G401 (cell line): Measurements from ENCODE around the gene NACAD. TPM values are rescaled to one million over a fixed set of nuclear protein-coding genes. Genes with fewer than 3 reads are reported as not detected.

ENCODE experiments used
- DNase-seq: peaks from one replicate; pipeline ENCODE4 v3.0.0-alpha.2; 2015; ENCODE audit warnings: low spot score
- in situ Hi-C: cut with HindIII; loops from 2 replicates; pipeline ENCODE4 v1.10.0; 2016; ENCODE audit warnings: low sequenced_read_pairs, mixed read lengths
- total RNA-seq: library from RNA; depleted of rRNA; stranded (reverse); fragments of >200 nt; shearing (Covaris generic); gene quantifications from 2 replicates; pipeline ENCODE4 v1.2.3, GENCODE V29; 2014

Gene NACAD
- total RNA-seq, 1 experiment from 2014 or later = not detected

DNA sequence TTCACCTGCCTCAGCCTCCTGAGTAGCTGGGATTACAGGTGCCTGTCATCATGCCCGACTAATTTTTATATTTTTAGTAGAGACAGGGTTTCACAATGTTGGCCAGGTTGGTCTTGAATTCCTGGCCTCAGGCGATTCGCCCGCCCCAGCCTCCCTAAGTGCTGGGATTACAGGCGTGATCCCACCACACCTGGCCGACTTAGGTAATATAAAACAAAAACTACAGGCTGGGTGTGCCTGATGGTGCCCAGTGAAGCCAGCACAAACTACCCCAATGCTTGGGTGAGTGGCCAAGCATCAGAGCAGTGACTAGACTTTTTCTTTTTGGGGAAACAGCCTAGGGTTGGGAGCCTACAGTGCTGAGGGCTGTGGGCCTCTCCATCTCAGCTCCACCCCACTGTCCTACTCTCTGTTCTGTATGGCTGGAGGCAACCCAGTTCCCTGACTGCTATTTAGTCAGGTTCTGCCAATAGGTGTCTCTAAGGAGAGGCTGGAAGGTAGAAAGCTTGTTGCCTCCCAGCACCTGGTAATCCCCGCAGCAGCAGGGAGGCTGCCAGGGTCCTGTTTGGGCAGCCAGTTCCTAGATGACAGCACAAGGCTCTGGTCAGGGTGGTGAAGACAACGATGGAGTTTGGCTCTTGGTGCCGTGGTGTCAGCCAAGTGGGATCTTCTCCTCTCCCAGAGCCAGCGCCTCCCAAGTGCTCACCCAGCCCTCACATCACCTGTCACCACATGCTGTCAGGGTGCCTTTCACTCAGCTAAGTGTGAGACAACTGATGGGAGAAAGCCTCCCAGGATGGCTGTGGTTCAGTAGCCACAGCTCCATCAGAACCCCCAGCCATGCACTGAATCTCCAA lies 10.4 kb upstream of the NACAD start:
- in situ Hi-C loops = no loop called here
- no peak for DNase-seq

DNA sequence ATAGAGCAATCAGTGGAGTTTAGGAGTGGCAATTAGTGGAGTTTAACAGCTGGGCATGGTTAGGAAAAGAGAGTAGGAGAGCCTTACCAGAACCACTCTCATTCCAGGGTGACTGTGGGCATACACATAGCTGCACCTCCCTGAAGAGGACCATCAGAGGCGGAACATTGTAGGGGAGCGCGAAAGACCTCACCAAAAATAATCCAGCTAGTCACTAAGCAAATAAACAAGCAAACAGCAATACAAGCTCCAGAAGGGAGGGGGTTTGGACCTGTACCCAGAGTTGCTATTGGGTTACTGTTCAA lies 4.1 kb upstream of the NACAD start:
- in situ Hi-C loops = no loop called here
- no peak for DNase-seq

DNA sequence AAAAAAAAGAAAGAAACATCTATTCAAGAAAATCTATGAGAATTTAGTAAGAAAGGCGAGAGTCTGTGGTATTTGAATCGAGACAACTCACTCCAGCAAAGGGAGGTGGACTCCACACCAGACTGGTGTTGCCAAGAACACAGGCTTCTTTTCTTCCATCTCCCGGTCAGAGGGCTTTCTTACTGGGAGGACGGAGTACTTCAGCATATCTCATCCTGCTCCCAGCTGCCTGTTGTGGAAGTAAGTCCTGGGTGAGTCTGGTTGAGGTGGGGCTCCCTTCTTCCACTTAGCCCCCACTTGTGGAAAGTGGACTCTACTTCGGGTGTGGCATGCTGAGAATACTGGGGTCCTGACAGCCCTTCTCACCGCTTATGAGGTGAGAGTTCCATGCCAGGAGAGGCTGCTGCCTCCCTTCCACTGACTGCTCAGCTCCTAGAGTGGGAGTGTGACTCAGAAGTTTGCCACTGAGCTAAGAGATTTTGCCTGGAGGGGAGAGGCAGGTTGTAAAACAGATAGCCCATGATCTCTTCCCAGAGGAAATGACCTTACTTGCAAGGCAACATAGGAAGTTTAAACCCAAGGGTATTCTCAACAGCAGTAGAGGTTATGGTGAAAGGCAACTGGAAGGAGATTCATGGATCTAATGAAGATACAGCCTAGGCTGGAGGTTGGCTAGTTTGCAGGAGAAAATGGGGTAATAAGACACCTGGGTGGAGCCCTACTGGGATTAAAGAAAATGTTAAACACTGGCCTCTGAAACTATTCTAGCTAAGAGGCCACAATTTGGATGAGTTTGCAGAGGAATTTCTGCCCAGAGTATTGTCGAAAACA lies 3.5 kb upstream of the NACAD start:
- DNase-seq = no peak
- in situ Hi-C loops = no loop called here

DNA sequence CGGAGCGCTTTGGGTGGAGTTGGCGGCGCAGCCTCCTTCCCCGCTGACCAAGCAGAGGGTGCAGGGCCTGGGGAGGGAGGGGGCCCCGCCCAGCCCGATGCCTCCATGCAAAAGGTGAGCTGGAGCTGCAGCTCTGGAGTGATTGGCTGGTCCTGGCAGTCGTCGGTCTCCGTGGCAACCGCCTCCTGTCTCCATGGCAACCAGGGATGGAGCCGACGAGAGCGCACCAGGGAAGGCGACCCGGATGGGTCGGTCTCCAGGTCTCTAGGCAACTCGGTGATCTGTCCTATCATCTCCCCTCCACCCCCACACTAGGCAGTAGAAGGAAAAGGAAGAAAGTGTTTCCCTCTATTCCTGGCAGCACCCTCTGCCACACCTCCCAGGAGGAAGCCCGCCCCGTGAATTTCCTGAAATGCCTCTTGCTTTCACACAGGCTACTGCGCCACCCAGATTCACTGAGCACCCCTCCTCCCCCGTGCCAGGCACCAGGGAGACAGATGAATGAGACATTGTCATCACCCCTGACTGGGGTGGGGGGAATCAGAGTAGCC lies 647 bp upstream of the NACAD start:
- DNase-seq = peak; percentile 99
- in situ Hi-C loops = no loop called here

DNA sequence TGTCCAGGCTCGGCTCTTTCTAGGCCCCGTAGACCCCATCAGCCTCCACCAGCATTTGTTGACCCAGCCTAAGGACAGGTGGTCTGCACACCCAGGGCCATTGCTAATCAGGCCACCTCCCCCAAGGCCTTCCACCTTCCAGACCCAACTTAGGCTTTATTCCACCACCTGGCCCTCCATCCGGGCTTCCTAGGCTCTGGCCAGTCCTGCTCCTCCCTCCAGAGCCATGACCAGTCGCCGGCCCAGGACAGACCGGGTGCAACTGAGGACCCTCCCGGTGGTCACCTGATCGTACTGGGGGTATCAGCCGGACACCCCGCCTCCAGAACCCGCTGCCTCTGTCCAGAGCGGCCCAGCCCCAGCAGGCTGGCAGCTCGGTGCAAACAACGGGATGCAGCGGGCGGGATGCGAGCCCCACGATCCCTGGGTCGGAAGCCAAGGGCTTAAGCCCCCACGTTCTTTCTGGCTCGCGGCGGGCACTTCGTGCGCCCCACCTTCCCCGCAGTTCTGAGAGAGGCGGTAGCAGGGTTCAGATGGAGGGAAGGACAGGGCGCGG lies 545 bp downstream of the NACAD start:
- in situ Hi-C loops = no loop called here
- DNase-seq = peak; percentile 55

DNA sequence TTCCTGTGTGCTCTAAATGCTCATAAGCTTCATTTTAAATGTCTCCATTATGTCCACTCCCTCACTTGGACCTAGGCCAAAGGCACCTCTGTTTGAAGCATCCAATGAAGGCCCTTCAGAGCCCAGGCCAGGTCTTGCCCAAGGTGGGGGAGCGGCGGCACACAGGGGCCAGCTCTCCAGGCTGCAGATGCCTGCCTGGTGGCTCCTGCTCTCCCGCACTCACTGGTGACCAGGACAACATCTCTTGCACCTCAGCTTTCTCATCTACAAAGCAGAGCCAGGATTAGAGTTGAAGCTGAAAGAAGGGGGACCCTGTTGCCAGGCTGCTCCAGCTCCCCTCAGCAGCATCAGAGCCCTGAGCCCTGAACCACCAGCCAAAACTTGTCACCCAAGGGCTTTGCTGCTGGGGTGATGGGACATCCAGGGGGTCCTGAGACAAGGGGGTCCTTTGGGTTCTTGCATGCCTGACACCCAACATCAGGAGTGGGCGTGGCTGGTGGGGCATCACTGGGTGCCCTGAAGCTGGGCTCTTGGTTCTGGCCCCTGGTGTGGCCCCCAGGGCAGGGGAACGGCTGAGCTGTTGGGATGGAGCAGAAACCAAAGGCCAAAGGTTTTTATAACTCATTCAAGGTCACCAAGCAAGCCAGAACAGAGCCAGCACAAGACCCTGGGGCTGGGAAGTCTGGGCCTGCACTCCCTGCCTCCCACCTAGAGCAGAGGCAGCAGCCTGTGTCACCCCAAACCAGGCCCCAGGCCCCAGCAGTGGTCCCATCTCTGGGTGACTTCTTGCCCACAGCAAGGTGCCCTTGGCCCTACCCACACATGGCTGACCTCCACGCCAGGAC lies 1.2 kb downstream of the NACAD start:
- no peak for DNase-seq
- in situ Hi-C loops = no loop called here

DNA sequence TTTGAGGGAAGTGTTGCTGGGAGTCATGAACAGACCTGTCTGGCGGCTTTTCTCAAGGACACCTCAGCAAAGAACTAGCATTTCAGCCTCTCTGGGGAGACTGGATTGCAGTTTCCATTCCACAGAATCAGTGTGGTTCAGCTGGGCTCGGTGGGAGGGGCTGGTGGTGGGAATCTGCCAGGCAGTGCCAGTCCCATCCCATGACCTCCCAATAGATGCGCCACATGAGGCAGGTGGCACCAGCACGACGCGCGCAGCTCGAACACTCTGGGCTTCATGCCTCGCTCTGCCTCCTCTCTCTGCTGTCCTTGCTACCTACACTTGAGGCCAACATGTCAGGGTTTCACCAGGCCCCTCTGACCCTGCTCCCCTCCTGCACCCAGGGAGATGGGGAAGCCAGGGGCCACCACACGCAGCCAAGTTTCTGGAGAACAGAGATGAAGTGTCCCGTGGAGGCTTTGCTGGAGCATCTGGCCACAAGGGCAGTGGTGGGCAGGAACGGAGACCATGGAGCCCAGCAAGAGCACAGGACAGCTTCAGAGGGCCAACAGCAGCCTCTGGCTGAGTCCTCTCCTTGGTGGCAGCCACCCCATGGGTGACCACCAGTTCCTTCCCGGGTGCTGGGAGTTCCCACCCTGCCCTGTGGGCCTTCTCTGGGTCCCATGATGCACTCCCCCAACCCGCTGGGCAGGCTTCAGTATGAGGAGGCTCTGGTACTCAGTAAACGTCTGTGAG lies 2.3 kb downstream of the NACAD start:
- no peak for DNase-seq
- in situ Hi-C loops = no loop called here

DNA sequence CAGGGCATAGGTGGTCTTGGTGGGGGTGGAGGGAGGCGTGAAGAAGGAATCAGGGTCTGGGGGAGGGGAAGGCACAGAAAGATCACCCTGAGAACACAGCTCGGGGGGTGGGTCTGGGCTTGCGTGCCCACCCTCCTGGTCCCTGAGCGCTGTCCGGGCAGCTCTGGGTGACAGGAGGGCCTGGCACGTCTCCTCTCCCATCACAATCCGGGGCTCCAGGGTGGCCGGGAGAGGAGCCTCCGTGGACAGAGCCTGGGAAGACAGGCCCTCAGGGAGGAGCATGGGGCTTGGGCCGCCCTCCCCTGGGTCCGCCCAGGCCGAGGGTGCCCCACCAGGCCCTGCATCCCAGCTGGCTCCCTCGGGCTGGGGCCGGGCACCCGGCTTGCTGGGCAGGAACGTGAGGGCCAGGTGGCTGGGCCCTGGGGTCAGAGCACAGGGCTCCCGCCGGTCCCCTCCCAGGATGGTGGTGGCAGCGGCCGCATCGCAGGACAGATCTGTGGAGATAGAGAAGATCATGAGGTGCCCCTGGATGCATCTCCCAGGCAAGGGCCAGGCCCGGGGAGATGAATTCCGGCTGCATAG lies 3.1 kb downstream of the NACAD start:
- DNase-seq = no peak
- in situ Hi-C loops = no loop called here

DNA sequence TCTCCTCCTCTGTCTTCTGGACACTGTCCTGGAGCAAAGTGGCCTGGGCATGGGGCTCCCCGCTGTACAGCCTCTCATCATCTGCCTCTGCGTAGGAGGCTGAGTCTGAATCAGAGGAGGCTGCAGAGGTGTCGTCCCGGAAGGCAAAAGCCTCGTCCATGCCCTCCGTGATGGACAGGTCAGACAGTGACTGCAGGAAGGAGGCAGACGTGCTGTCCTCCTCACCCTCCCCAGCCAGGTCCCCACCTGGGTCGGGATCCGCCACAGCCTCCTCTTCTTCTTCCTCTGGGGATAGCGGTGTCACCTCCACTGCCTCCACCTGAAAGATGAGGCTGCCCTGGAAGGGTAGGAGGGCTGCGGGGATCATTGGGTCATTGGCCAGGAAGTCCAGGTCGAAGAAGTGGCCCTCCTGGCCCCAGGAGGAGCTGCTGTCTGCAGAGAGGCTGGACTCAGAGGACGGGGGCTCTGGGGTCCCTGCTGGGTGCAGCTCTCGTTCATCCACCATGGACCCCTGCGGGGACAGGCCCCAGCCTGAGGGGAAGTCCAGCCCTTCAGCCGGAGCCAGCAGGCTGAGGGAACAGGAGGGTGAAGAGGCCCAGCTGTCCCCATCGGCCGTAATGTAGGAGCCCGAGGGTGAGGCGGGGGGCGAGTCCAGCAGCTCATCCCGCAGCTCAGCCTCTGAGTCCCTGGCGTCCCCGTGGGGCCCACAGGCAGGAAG lies 3.7 kb downstream of the NACAD start:
- no peak for DNase-seq
- in situ Hi-C loops = no loop called here

DNA sequence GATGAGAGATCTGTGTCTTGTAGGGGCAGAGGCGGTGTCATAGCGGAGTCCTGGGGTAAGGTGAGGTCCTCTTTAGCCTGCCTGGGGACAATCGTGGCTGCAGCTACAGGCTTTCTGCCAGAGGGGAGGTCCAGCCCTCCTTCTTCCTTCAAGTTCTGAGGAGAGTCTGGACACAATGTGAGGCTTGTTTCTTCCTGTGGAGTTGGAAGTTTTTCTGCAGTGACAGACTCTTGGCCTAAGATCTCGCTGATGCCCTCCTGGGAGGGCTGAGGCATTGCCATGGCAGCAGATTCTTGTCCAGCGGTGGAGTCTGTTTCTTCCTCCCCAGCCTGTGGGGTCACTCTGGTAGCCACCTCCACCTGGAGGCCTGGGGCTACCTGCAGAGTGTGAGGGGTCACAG lies 4.4 kb downstream of the NACAD start:
- in situ Hi-C loops = no loop called here

DNA sequence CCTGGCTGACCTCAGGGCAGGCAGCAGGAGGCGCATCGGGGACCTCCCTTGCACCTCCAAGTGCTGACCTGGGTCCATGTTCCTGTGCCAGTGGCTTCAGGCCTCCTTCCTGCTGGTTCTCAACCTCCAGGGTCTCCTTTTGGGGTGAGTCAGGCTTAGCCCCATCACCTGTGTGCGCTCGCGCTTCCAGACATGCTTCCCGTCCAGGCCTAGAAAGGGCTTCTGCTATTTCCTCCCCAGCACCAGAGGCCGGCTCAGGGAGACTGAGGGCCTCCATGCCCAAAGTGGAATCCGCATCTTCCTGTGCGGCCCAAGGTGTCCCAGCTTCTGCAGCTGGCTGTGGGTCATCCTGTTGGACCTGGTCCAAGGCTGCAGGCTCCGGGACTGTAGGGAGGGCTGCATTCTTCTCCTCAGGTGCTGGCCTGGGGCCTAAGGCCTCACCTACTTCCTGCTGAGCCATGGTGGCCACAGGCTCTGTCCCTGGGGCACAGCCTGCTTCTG lies 5.9 kb downstream of the NACAD start:
- no peak for DNase-seq
- in situ Hi-C loops = no loop called here

More for the DNA sequence above, 4.4 kb downstream of the NACAD start:
- DNase-seq = no peak

DNA sequence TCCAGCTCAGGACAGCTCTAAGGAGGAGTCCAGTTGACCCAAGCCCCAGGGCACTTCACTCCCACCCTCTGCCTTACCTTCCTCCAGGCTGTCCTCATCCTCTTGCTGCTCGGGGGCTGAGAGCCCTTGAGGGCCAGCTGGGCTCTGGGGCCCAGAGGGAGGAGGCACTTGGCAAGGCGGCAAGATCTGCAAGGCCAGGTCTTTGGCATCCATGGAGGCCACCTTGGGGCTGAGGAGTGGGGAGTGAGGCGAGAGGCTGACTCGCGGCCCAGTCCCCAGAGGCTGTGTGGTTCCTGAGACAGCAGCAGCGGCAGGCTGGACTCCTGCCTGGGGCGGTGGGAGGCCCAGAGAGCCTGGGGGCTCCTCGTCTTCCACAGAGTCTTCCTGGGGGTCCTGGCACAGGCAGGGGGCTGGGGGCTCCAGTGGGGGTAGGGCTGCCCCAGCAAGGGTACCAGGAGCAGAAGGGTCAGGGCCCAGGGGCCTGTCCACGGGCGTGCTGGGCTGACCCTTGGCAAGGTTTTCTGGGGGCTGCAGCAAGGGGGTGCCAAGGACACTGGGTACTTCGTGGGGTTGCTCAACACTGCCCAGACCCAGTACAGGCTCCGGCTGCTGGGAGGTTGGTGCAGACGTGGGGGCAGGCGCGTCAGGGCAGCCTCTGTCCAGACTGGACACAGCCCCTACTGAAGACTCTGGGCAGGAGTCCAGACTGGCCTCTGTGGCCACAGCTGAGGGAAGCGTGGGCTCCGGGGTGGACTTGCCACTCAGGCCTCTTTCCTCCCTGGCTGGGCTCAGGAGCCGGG lies 6.5 kb downstream of the NACAD start:
- in situ Hi-C loops = no loop called here
- DNase-seq = no peak

DNA sequence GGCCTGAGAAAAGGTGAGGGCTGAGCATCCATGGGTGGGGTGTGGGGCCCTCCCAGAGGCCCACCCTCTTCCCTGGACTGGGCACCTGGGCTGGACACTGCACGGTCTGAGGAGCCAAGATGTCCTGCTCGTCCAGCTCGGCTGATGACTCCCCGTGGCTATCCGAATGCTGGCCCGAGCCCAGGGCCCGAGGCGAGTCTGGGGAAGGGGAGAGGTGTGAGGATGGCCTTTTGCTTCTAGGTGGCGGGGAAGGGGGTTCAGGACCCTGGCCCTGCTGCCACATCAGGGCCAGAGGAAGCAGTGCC lies 7.1 kb downstream of the NACAD start:
- in situ Hi-C loops = no loop called here
- no peak for DNase-seq

DNA sequence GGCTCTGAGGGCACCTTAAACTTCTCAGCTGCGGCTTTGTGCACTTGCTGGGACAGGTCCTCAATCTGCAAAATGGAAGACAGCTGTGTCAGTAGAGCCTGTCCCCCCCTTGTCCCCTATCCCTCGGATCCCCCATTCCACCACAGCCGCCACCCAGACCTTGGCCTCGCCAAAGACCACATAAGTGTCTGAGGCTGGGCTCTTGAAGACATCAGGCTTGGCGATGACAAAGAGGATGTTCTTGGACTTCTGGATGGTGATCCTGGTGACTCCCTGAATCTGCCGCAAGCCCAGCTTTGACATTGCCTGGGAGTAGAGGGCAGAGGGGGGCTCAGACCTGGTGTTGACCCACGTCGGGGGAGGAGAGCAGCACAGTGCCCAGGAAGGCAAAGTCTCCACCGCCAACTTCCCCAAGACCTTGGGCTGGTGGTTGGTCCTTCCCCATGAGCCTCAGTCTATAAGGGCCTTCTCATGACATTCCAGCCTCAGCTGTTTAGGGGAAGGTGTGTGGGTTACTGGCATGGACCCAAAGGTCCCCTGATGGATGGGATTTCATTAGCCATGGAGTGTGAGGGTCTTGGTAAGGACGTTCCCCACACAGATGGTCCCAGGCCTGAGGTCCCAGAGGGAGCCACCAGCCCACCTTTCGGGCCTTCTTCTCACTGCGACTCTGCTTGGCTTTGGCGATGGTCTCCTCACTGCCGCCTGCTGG lies 7.7 kb downstream of the NACAD start:
- in situ Hi-C loops = no loop called here
- DNase-seq = no peak

DNA sequence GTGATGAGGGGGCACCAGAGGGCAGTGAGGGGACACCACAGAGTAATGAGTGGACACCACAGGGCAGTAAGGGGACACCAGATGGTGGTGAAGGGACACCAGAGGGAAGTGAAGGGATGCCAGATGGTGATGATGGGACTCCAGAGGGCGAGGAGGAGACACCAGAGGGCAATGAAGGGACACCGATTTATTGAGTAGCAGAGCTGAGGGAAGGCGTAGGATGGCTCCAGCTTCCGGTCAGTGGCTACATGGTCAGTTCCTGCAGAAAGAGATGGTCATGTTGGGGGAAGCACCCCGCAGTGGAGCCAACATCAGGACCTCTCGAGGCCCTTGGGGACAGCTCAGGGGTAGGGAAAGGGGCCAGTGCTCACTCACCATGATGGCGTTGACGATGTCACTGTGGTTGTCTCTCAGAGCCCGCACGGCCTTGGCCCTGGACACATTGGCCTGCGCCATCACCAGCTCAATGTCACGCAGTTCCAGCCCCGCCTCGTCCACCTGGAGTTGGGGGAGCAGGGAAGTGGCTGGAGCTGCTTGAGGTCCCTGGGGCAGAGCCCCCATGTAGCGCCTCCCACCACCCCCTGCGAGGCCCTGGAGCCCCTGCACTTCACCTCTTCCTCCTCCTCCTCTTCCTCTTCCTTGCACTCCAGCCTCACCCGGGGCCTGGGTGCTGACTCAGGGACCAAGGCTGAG lies 8.4 kb downstream of the NACAD start:
- peak; percentile 63 for DNase-seq
- in situ Hi-C loops = no loop called here
